WTC11 (cell line): Measurements from ENCODE around the gene GPR85.
"Not testable (repeated sequence)": the region's sequence is repeated elsewhere in the genome, so short reads cannot be mapped to it uniquely, and the experiment has no call there.

Experiments used
- SMAD3 ChIP-seq: sonication (generic); formaldehyde crosslinking; IDR thresholded peaks from 2 replicates; pipeline ENCODE4 v1.8.0; 2022; ENCODE audit warnings: missing genetic modification reagents, mild to moderate bottlenecking, borderline replicate concordance
- TF ChIP-seq, protein P1 (sequence below): fragments of 250-450 bp; sonication (Bioruptor Pico); IDR thresholded peaks from 2 replicates; pipeline ENCODE4 v1.9.0; 2021; ENCODE audit warnings: mild to moderate bottlenecking

GRCh38 chr7:113049221-113049620 lies 37.4 kb downstream of the GPR85 start:
- not testable (repeated sequence) for TF ChIP-seq SMAD3 (CRISPR knock-in tag)
- TF ChIP-seq, protein P1, sequence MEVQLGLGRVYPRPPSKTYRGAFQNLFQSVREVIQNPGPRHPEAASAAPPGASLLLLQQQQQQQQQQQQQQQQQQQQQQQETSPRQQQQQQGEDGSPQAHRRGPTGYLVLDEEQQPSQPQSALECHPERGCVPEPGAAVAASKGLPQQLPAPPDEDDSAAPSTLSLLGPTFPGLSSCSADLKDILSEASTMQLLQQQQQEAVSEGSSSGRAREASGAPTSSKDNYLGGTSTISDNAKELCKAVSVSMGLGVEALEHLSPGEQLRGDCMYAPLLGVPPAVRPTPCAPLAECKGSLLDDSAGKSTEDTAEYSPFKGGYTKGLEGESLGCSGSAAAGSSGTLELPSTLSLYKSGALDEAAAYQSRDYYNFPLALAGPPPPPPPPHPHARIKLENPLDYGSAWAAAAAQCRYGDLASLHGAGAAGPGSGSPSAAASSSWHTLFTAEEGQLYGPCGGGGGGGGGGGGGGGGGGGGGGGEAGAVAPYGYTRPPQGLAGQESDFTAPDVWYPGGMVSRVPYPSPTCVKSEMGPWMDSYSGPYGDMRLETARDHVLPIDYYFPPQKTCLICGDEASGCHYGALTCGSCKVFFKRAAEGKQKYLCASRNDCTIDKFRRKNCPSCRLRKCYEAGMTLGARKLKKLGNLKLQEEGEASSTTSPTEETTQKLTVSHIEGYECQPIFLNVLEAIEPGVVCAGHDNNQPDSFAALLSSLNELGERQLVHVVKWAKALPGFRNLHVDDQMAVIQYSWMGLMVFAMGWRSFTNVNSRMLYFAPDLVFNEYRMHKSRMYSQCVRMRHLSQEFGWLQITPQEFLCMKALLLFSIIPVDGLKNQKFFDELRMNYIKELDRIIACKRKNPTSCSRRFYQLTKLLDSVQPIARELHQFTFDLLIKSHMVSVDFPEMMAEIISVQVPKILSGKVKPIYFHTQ (CRISPR knock-in tag) = not testable (repeated sequence)
